ENCODE data around the gene KCNIP4.

DNA sequence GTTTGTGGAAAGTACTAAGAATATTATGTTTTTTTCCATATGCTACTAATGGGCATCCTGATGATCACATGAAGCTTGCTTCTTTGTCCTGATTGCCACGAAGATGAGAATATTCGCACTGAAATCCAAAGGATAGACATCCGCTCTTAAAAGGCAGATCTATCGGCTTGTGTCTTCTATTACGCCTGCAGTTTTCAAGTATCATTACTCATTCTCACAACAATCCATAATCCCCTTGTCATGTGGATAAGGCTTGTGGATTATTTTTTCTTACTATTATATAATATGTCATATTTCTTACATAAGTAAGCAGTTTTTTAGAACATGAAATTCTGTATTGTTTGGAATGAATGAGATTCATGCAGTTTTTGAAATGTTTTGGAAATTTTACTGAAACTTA lies 62.8 kb downstream of the KCNIP4 start:
- TF ChIP-seq EZH2 (IDR thresholded peaks at IDR 0.05; ENCODE audit: low read length): no peak
- TF ChIP-seq, protein P1, sequence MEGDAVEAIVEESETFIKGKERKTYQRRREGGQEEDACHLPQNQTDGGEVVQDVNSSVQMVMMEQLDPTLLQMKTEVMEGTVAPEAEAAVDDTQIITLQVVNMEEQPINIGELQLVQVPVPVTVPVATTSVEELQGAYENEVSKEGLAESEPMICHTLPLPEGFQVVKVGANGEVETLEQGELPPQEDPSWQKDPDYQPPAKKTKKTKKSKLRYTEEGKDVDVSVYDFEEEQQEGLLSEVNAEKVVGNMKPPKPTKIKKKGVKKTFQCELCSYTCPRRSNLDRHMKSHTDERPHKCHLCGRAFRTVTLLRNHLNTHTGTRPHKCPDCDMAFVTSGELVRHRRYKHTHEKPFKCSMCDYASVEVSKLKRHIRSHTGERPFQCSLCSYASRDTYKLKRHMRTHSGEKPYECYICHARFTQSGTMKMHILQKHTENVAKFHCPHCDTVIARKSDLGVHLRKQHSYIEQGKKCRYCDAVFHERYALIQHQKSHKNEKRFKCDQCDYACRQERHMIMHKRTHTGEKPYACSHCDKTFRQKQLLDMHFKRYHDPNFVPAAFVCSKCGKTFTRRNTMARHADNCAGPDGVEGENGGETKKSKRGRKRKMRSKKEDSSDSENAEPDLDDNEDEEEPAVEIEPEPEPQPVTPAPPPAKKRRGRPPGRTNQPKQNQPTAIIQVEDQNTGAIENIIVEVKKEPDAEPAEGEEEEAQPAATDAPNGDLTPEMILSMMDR (optimal IDR thresholded peaks at IDR 0.05 in 1 of 3, IDR thresholded peaks at IDR 0.05 in 1 of 3, conservative IDR thresholded peaks at IDR 0.05 in 1 of 3; ENCODE audit: extremely low read depth in 1 of 3, insufficient read depth in 2 of 3, low read length in 3 of 3): no peak

Measured in keratinocyte (primary cell).